ENCODE data around the gene CLMP.
"Not testable (repeated sequence)": the region's sequence is repeated elsewhere in the genome, so short reads cannot be mapped to it uniquely, and the experiment has no call there.

The CLMP gene

GRCh38 chr11:123164732-123165450, 30.2 kb downstream of the CLMP start:
- no peak overlapping the region for H3K4me3 ChIP-seq (ENCODE audit: low read length)
- DNase-seq (ENCODE audit: low read depth), result no peak
- no peak for TF ChIP-seq CTCF (IDR thresholded peaks at IDR 0.05; ENCODE audit: insufficient read depth, low read depth, low read length, missing control alignments)

- DNase-seq (ENCODE audit: low read depth), result no peak
- TF ChIP-seq CTCF (IDR thresholded peaks at IDR 0.05; ENCODE audit: insufficient read depth, low read depth, low read length, missing control alignments), result peak; percentile 6
- no peak overlapping the region for H3K4me3 ChIP-seq (ENCODE audit: low read length)
Observed at GRCh38 chr11:123163621-123164020, 31.4 kb downstream of the CLMP start.

- no peak for DNase-seq (ENCODE audit: low read depth)
- TF ChIP-seq CTCF (IDR thresholded peaks at IDR 0.05; ENCODE audit: insufficient read depth, low read depth, low read length, missing control alignments), result no peak
- H3K4me3 ChIP-seq (ENCODE audit: low read length), result no peak overlapping the region
Observed at GRCh38 chr11:123161376-123162030, 33.5 kb downstream of the CLMP start.

DNA sequence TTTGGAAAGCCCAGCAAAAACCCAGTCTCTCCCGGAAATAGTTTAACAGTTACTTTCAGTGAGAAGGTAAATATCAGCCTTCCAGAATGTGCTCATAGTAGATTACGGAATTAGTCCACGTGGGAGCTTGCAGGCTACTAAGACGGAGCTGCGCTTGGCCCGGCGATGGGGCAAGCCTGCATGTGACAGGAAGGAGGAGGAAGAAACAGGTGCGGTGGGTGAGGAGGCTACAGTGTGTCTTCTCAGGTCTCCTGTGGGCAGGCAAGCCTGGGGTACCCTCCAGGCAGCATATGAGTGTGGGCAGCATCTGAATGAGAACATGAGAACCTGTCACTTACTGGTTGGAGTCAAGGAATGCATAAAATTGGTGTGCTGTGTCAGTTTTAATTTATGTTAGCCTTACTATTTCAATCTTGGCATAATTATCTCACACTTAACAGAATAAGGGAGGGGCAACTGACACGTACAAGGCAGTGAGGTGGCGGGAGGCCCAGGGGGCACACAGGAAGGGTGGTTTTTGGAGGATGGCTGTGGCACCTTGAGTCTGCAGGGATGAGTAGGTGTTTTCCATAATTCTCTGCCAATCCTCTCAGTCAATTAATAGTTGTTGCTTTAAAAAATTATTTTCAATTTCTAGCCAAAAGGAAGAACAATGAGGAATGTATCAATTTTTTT, 35.7 kb downstream of the CLMP start:
- peak; percentile 92 for DNase-seq (ENCODE audit: low read depth)
- no peak overlapping the region for H3K4me3 ChIP-seq (ENCODE audit: low read length)
- TF ChIP-seq CTCF (IDR thresholded peaks at IDR 0.05; ENCODE audit: insufficient read depth, low read depth, low read length, missing control alignments), result no peak

GRCh38 chr11:123158033-123159003, 36.7 kb downstream of the CLMP start:
- H3K4me3 ChIP-seq (ENCODE audit: low read length), result no peak overlapping the region
- TF ChIP-seq CTCF (IDR thresholded peaks at IDR 0.05; ENCODE audit: insufficient read depth, low read depth, low read length, missing control alignments), result no peak
- DNase-seq (ENCODE audit: low read depth), result peak; percentile 82

GRCh38 chr11:123152951-123153350, 42.1 kb downstream of the CLMP start:
- no peak for DNase-seq (ENCODE audit: low read depth)
- no peak for TF ChIP-seq CTCF (IDR thresholded peaks at IDR 0.05; ENCODE audit: insufficient read depth, low read depth, low read length, missing control alignments)
- H3K4me3 ChIP-seq (ENCODE audit: low read length), result no peak overlapping the region

DNA sequence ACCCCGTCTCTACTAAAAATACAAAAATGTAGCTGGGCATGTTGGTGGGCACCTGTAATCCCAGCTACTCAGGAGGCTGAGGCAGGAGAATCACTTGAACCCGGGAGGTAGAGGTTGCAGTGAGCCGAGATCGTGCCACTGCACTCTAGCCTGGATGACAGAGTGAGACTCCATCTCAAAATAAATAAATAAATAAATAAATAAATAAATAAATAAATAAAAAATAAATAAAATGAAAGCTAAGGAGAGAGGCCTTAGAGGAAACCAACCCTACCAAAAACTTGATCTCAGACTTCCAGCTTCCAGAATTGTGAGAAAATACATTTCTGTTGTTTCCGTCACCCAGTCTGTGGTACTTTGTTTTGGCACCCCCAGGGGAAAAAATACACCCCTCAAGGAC, 42.7 kb downstream of the CLMP start:
- H3K4me3 ChIP-seq (ENCODE audit: low read length); DNase-seq (ENCODE audit: low read depth): not testable (repeated sequence)

All from epithelial cell of esophagus (primary cell).